SIG-M5 treated with dmso at 0.1 percent for 504 hours (cell line): ENCODE results near the gene RIPK1.
A peak's percentile ranks its signal among the peaks of the same experiment; 100 is the strongest.
"Not testable (repeated sequence)": the region's sequence is repeated elsewhere in the genome, so short reads cannot be mapped to it uniquely, and the experiment has no call there.

Source experiments
- DNase-seq: peaks from one replicate; lab custom pipeline; 2025; ENCODE audit not compliant: unreplicated experiment; lab: John Stamatoyannopoulos, UW

The RIPK1 gene

GRCh38 chr6:3068329-3069214, at the start of gene RIPK1:
TSS of gene RIPK1 (plus strand) at chr6:3068494. CDS start at chr6:3076824, 8,330 bp downstream.
- DNase-seq, result peak; percentile 81

- peak; percentile 11 for DNase-seq
These were observed 49.2 kb upstream of the RIPK1 start for GRCh38 chr6:3019065-3019464.

- no peak for DNase-seq
These were observed 48.5 kb upstream of the RIPK1 start for GRCh38 chr6:3019749-3020320.

- not testable (repeated sequence) for DNase-seq
These were observed 47.2 kb upstream of the RIPK1 start for GRCh38 chr6:3020976-3021598.

- peak; percentile 36 for DNase-seq
These were observed 45.3 kb upstream of the RIPK1 start for GRCh38 chr6:3022765-3023662.

GRCh38 chr6:3023663-3024483, 44.4 kb upstream of the RIPK1 start:
- DNase-seq, result peak; percentile 96

- DNase-seq, result peak; percentile 13
These were observed 41.3 kb upstream of the RIPK1 start for GRCh38 chr6:3026791-3027626.

- DNase-seq, result not testable (repeated sequence)
These were observed 40.1 kb upstream of the RIPK1 start for GRCh38 chr6:3028156-3028555.

GRCh38 chr6:3031857-3032640, 36.2 kb upstream of the RIPK1 start:
- no peak for DNase-seq

- no peak for DNase-seq
These were observed 35.3 kb upstream of the RIPK1 start for GRCh38 chr6:3032986-3033385.

GRCh38 chr6:3033652-3034051, 34.6 kb upstream of the RIPK1 start:
- DNase-seq, result no peak

GRCh38 chr6:3035397-3035796, 32.9 kb upstream of the RIPK1 start:
- no peak for DNase-seq

GRCh38 chr6:3036861-3037637, 31.2 kb upstream of the RIPK1 start:
- DNase-seq, result no peak

GRCh38 chr6:3037638-3038365, 30.5 kb upstream of the RIPK1 start:
- DNase-seq, result no peak

GRCh38 chr6:3039384-3039783, 28.9 kb upstream of the RIPK1 start:
- no peak for DNase-seq

GRCh38 chr6:3041147-3041546, 27.1 kb upstream of the RIPK1 start:
- no peak for DNase-seq

- DNase-seq, result no peak
These were observed 26.7 kb upstream of the RIPK1 start for GRCh38 chr6:3041606-3042005.
